Caki2 (cell line): Measurements from ENCODE around the gene RHOG. TPM values are rescaled to one million over a fixed set of nuclear protein-coding genes. Genes with fewer than 3 reads are reported as not detected.

ENCODE experiments used
- DNase-seq: peaks from one replicate; pipeline ENCODE4 v3.0.0-alpha.2; 2015; ENCODE audit warnings: low read depth
- in situ Hi-C: cut with HindIII; loops from 2 replicates; pipeline ENCODE4 v1.10.0; 2016; ENCODE audit warnings: low sequenced_read_pairs, low pct_unique_long_range_greater_than_20kb, mixed read lengths
- total RNA-seq: library from RNA; depleted of rRNA; stranded (reverse); fragments of >200 nt; shearing (Covaris generic); gene quantifications from 2 replicates; pipeline ENCODE4 v1.2.3, GENCODE V29; 2014; ENCODE audit warnings: low replicate concordance; rRNA removed

Gene RHOG
- total RNA-seq: 7.1 and 9.3 TPM in 2 replicates

DNA sequence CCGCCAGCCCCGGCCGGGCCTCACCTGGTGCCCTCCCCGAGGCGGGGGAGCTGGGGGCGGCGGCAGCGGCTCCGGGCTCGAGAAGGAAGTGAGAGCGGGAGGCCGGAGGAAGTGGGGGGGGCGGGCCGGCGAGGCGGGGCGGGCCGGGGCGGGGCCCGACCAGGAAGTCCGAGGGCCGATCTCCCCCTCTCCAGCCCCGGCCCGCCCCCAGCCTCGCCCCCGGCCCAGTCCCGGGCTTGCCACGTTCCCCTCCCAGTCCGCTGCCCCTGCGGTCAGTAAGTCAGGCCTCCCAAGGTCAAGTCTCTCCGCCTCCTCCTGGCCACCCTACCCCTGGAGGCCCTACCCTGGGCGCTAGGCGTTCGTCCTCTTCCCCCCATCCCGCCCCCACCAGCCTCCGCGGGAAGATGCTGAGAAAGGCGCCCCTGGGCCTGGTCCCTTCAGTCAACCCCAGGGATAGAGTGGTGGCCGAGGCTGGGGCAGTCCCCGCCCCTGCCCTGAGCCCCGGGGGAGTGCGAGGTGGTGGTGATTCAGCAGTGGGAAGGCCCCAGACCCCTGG, at the start of gene RHOG:
Gene RHOG (minus strand): TSS at position 90 of the 556 bp plus-strand sequence. CDS start 12,821 bp downstream, outside the sequence.
- DNase-seq: peak; percentile 78
- in situ Hi-C loops: no loop called here

DNA sequence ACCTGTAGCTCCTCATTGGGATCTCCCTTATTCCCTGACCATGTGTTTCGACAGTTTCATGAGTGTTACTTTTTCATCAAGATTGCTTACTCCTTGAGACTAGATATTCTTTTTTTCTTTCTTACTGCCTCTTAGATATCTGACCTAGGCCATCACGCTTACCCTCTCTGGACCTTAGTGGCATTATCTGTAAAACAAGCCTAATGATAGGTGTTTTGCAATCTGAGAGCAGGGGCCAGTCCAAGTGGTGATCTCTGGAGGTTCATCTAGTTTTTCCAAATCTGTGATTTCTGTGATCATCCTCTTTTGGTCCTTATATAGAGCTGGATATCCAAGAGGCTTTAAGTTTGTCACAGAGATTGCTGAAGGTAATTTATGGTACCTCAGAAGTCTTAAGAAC, 49.3 kb upstream of the RHOG start:
- in situ Hi-C loops: no loop called here
- no peak for DNase-seq

DNA sequence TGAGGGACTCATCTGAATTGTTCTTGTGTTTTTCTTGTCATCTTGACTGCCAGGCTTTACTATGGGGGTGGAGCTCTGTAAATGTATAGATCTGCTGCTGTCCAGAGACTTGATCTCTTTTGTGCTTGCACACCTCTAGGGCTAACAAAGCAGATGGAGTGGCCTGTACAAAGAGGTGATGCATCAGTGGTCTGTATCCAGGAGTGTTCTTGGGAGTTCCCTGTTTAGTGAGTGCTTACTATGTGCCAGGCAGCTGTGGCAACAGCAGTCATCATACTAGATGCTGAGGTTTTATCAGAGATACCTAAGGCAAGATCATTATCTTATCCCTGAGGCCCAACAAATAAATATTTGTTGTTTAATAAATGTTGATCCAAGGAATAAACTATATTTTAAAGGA, 48.1 kb upstream of the RHOG start:
- in situ Hi-C loops: no loop called here
- DNase-seq: no peak

DNA sequence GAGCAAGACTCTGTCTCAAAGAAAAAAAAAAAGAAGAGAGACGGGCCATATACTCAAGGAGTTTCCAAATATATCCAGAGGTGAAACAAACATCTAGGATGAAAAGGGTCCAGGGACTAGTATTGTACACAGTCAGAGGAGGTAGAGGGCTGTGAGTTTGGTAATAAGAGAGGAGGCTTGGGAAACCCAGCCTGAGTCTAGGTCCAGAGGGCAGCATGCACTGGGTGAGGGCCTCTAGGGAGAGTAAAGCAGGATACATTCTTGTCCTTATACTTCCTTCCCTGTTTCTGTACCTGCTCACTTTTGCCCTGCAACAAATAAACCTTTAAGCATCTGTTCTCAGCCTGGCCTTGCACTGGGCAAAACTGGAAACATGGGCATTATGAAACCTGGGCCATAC, 46.2 kb upstream of the RHOG start:
- in situ Hi-C loops: no loop called here
- no peak for DNase-seq

GRCh38 chr11:3885855-3886254, 45.1 kb upstream of the RHOG start:
- DNase-seq: no peak
- in situ Hi-C loops: no loop called here

DNA sequence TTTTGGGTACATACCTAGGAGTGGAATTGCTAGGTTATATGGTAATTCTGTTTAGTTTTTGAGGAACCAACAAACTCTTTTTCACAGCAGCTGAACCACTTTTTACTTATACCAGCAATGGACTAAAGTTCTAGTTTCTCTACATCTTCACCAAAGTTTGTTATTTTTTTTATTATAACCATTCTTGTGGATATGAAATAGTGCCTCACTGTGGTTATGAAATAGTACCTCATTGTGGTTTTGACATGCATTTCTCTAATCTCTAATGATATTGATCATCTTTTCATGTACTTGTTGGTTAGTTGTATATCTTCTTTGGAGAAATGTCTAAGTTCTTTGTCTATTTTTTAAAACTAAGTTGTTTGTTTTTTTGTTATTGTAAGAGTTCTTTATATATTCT, 41.9 kb upstream of the RHOG start:
- in situ Hi-C loops: no loop called here
- DNase-seq: no peak

DNA sequence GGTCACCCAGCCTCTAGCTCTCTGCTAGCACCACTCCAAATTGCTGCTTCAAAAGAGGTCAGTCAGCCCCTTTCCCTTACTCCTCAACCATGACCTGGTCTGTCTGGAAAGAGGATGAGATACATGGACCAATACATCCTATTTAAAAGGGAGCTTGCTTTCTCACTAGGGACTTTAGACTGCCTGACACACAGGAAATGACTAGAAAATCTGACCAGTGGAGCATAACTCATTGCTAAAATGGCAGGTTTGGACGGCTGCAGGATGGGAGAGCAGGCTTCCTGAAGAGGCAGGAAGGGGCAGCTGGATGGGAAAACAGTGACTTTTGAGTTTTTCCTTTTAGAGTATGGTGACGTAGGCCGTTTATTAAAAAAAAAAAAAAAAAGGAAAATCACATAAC, 40.0 kb upstream of the RHOG start:
- peak; percentile 77 for DNase-seq
- in situ Hi-C loops: no loop called here

GRCh38 chr11:3879967-3880542, 39.3 kb upstream of the RHOG start:
- peak; percentile 83 for DNase-seq
- in situ Hi-C loops: no loop called here

DNA sequence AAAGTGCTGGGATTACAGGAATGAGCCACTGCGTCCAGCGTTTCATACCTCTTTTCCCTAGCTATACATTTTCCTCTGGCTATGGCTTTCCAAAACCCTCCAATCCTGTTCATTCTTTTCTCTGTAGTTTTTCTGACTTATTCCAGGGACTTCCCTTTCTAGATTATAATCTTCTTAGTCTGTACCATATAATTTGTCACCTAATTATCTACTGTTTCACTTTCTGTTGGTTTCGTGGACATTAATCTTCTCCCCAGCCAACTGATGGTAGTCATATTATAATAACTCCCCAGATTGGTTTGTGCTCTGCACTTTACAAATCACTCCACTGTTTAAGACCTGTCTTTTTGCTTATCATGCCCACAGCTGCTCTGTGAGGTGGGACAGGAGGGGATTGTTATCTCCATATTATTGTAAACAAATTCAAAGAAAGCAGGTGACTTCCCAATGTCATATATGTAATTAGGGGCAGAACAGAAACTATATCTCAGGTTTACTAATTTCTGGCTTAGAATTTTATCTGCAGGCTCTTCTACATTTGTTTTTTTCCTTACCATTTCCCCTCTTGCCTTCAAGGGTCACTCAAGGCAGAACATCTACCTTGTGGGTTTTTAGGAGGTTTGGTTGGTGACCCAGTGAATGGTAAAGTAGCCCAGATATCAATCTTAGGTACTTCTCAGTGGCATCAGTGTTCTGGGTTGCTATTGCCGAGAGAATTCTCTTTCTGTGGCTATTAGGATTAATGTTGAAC, 38.6 kb upstream of the RHOG start:
- DNase-seq: no peak
- in situ Hi-C loops: no loop called here

GRCh38 chr11:3878258-3878584, 37.5 kb upstream of the RHOG start:
- in situ Hi-C loops: no loop called here
- DNase-seq: no peak

DNA sequence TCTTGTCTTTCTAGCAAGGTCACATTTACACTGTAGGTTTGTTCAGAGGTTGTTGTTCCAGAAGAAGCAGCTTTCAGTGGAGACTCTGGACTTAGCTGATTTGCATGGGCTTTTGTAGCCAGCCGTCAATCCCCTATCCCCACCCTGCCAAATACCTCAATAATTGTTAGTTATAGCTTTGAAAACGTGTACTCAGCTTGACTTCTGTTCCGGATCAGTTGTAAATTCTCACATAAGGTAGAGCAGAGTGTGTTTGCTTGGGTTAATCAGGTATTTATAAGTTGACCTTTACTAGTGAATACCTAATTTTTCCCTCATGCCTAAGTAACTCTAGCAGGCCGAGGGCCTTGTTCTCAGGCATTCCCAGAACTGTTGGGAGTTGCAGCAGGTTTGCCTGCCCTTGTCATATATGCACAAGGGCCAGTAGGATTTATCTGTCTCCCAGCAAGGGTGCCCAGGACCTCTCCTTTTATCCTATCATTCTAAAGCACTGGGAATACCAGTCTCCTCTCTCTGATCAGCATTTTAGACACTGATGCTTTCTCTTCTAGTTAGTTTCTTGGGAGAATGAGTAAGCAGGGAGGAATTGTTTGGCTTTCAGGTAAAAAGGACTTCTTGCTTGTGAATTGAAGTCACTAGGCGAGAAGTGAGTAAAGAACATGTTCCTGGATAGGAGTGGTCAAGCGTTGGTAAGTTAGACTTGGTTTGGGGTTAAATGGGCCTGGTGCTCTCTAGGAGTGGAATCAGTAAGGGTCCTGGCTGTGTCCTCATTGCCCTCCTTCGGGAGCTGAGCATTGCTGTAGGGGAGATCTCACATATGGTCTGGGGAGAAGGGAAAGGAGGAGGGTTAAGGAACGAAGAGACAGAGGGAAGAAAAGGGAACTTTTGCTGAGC, 36.9 kb upstream of the RHOG start:
- DNase-seq: peak; percentile 73
- in situ Hi-C loops: no loop called here

GRCh38 chr11:3876613-3877012, 35.9 kb upstream of the RHOG start:
- in situ Hi-C loops: no loop called here
- DNase-seq: no peak

GRCh38 chr11:3873712-3874349, 33.1 kb upstream of the RHOG start:
- no peak for DNase-seq
- in situ Hi-C loops: no loop called here

DNA sequence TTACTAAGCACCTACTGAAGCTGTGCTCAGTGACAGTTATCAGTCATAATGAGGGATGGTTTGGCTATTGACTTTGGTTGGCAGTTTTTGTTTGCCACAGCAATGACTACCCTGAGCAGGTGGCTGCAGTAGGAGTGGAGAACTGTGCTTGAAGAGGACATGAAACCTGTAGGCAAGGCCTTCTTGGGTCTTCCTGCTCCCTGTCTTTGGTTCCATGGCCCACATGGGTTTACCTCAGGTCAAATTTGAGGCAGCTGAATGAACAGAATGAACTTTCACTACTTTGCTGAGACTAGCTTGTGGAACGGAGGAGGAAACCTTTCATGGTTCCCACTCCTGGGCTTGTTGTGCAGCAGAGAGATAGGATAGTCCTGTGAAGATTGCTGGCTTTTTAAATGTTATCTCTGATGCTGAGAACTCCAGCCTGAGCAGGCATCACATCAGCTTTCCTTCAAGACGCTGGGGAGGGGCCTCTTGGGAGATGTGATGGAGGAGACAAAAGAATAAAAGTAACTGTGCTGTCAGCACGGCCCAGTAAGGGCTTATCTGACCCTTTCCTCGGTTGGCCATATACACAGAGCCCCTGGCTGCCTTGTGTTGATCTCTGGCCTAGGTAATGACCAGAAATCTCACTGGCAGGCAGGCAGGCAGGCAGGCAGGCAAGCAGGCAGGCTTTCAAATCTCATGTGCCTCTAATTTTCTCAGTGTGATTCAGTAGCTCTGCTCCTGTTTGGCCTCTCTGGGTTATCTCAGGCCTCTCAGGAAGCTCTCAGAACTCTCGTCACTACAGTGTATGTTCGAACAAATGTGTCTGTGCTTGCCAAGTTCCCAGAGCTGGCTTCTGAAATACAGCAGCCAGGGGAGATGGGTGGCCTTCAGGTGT, 26.7 kb upstream of the RHOG start:
- no peak for DNase-seq
- in situ Hi-C loops: no loop called here

DNA sequence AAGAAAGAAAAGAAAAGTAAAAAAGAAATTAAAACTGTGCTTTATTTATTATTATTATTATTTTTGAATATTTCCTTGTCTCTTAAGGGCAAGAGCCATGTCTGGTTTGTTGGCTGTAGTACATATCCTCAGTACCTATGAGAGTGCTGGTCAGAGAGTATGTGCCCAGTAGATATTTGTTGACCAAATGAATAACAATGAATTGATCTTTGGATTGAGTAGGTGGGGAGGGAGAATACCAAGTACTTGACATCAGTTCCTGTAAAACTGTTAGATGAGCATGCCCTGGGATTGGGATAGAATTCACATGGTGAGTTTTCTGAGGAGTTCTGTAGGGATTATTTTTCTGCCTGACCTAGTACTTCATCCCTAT, 26.1 kb upstream of the RHOG start:
- in situ Hi-C loops: no loop called here
- DNase-seq: no peak

DNA sequence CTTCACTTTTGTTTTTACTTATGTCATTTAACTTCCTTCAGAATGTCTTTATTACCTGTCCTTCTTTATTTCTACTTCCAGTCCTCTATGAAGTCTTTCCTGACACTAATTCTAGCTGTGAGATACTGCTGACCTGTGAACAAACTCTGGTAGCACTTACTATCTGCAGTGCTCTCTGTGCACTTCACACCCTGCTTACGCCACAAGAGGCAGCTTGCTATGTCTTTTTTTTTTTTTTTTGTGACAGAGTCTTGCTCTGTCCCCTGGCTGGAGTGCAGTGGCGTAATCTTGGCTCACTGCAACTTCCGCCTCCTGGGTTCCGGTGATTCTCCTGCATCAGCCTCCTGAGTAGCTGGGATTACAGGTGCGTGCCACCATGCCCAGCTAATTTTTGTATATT, 25.4 kb upstream of the RHOG start:
- DNase-seq: no peak
- in situ Hi-C loops: no loop called here

GRCh38 chr11:3865388-3866193, 24.8 kb upstream of the RHOG start:
- in situ Hi-C loops: no loop called here
- DNase-seq: peak; percentile 35
